Activated CD4-positive, alpha-beta T cell treated with anti-CD3 and anti-CD28 coated beads, Interleukin-2, amount 50 U/mL, for 1 hour (primary cell): ENCODE data around the gene ANO2.
"Not testable (repeated sequence)": the region's sequence is repeated elsewhere in the genome, so short reads cannot be mapped to it uniquely, and the experiment has no call there.

ENCODE experiments used
- DNase-seq: peaks from one replicate; pipeline ENCODE4 v3.0.0-alpha.2; 2020

Gene ANO2

DNA sequence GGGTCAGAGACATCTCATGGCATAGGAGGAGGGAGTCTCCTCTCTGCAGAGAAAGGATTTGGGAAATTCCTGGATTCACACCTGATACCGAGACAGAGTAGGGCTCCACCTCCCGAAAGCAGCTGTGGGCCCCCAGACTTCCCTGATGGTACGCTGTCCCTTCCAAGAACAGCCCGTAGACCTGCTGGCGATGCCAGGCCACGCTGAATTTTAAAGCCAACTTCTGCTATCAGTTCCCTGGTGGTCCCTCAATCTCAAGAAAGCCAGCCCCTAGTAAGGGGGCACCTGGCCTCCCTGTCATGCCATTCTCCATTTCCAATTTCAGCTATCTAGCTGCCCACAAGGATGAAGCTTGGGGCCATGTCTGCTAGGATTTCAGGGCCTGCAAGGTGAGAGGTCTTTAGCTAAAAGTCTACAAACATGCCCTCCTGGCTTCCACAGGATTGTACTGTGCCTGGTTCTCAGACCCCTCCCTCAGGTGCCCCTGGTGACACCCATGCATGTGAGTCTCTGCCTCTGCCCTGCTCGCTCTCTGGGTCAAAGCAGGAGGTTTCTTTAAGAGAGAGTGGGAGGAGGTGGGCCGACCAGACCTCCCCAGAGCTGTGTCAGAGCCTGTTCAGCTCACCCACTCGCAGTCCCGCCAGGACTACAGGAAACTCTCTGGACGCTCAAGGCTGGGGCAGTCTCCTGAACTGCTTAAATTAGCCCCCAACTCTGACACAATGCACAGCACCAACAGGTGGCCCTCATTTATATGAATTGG is 30.5 kb downstream of the ANO2 start:
- no peak for DNase-seq

- no peak for DNase-seq
Measured at GRCh38 chr12:5913387-5913786, 31.7 kb downstream of the ANO2 start.

GRCh38 chr12:5912437-5913334 is 32.4 kb downstream of the ANO2 start:
- no peak for DNase-seq

DNA sequence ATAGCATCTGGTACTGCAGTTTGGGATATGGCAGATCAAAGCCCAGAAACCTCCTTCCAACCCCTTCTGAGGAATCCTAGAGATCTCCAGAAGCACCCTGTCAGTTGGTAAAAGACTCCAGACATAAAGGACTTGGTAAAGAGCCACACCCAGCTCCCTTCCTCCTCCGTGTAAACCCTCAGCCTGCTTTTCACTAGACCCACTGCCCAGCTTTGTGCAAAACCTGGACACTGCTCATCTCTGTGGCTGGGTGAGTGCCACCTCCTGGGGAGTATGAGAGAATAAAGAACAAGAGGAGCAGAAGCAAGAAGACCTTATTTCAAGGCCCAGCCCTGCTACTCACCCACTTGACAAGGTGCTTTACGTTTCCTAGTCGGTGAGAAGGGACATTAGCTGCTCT is 33.0 kb downstream of the ANO2 start:
- DNase-seq: no peak

GRCh38 chr12:5910790-5911548 is 34.1 kb downstream of the ANO2 start:
- no peak for DNase-seq

DNA sequence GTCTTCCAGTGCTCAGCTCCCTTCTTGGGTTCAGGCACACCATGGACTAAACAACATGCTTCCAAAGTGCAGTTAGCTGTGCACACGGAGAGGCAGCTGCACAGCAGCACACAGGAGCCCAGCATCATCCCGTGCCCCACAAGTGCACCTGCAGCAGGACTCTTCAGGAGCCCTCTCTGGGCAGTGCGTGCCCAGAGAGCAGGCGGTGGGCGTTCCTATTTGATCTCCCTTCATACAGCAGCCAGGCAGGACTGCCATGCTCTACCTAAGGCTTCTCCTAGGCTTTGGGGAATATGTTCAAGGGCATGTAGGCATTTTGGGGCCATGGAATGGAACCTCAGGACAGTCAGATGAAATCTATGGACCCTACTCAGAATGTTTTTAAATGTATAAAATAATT is 35.5 kb downstream of the ANO2 start:
- DNase-seq: no peak

GRCh38 chr12:5908251-5908650 is 36.8 kb downstream of the ANO2 start:
- no peak for DNase-seq

DNA sequence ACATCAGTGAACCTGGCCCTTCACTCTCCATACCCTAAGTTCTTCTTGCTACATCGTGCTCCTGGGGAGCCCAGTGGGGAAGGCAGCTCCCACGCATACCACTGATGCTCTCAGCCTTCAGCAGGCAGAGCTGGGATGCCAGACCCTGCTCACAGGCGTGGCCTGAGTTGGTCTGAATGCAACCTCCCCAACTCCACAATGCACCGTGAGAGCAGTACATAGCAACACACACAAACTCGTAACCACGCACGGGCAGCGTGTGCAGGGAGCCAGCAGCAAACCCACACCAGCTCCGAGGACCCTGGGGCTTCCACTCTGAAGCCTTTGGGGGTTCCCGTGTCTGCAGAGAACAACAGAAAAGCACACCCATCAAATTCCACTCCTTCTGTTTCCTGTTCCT is 37.3 kb downstream of the ANO2 start:
- DNase-seq: no peak

GRCh38 chr12:5905757-5906156 is 39.3 kb downstream of the ANO2 start:
- DNase-seq: no peak

- no peak for DNase-seq
Measured at GRCh38 chr12:5904969-5905368, 40.1 kb downstream of the ANO2 start.

DNA sequence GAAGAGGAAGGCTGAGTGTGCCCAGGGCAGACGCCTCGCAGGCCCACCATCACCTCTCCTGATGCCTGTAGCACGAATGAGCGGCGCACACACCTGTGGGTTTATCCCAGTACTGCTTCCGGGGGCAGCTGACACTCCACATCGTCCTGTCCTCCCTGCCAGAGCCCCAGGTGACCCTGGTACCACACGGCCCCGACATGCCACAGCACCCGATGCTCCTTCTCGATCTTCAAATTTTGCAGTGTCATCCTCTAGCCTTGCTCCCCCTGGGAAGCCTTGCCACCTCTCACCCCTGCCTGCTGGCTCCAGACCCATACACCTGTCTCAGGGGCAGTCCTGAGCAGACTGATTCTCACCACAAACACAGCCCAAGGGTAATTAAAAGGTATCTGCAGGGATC is 40.6 kb downstream of the ANO2 start:
- no peak for DNase-seq

- no peak for DNase-seq
Measured at GRCh38 chr12:5902736-5903135, 42.3 kb downstream of the ANO2 start.

DNA sequence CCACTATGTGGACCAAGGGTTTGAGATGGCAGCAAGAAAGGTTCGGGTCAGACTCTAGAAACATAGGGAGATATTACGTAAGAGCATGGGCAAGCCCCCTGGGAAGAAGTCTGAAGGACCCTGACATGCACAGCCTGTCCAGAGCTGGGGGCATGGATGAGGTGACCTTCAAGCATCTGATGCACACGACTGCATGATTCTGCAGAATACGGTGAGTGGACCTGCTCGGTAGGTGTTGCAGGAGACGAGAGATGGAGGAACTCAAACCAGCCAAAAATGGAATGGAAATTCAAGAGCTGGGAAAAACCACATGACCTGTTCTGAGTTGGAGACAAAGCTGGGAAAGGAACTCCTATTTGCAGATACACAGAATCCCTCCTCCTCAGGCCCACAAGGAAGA is 43.6 kb downstream of the ANO2 start:
- no peak for DNase-seq

DNA sequence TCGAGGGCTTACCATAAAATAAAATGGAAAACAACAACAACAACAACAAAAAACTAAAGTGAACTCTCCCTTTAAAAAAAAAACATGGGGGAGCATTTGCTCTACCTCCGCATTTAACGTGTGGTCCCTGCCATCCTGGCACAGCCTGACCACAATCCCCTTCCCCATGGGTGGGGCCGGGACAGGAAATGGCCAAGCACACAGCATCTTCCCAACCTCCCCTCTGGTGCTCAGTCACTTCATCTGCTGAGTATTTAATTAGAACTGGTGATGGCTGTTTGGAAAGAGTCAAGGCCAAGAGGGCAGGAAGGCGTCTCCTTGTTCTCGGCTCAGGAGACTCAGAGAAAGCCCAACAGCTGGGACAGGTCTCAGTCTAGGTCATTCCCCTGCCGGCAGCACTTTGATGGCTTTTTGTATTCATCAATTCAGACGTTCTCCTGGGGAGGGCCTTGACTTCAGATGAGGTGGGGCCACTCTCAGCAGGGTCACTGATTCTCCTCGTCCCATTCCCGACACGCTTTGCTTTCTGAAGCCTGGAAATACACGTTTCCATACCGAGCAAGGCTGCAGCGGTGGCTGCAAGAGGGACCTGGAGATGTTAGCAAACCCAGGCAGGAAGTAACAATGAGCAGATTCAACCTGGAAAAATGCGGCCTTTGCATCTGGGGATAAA is 44.4 kb downstream of the ANO2 start:
- DNase-seq: no peak

GRCh38 chr12:5900076-5900475 is 45.0 kb downstream of the ANO2 start:
- DNase-seq: no peak

- DNase-seq: no peak
Measured at GRCh38 chr12:5899675-5900074, 45.4 kb downstream of the ANO2 start.

DNA sequence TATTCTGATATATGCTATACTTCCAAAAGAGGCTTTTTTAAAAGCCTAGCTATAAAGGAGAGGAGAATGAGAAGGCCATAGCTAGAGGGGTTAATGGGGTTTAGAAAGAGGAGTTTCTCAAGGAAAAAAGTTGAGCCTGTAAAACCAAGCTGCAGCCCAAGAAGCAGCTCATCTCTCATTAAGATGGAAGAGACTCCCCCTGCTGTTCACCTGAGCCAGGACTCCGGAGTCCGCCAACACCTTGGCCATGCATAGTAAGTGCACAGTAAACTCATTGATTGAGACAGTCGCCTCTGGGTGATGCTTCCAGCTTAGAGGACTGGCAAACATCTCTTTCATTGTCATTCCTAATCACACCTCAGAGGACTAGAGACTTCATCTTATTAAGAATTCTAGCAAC is 46.2 kb downstream of the ANO2 start:
- no peak for DNase-seq

GRCh38 chr12:5889381-5890047 is 55.5 kb downstream of the ANO2 start:
- no peak for DNase-seq

DNA sequence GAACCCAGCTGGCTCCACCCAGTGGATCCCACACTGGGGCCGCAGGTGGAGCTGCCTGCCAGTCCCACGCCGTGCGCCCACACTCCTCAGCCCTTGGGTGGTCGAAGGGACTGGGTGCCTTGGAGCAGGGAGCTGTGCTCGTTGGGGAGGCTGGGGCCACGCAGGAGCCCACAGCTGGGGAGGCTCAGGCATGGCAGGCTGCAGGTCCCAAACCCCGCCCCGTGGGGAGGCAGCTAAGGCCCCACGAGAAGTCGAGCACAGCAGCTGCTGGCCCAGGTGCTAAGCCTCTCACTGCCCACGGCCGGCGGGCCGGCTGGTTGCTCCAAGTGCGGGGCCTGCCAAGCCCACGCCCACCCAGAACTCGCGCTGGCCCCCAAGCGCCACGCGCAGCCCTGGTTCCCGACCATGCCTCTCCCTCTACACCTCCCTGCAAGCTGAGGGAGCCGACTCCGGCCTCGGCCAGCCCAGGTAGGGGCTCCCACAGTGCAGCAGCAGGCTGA is 56.2 kb downstream of the ANO2 start:
- no peak for DNase-seq

GRCh38 chr12:5887819-5888218 is 57.2 kb downstream of the ANO2 start:
- not testable (repeated sequence) for DNase-seq

- DNase-seq: no peak
Measured at GRCh38 chr12:5884866-5885265, 60.2 kb downstream of the ANO2 start.

DNA sequence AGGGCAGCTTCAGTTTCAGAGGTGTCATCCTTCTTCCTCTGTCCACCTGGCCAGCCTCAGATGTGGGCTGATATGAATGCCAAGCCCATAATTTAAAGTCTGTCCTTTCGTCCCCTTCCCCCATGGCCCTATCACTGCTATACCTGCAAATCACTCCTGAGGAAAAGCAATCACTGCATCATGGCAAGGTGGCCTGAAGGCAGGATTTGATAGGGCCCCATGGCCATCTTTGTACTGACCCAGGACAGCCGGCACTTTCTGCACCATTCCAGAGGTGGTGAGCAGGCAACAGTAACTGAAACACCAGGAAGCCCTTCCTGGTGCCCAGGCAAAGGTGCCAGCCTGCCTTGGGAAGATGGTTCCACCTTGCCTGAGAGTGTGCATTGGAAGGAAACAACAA is 60.8 kb downstream of the ANO2 start:
- no peak for DNase-seq
